GM12865 (cell line): ENCODE data around the gene CCN6.

Source experiments
- DNase-seq: peaks from one replicate; pipeline ENCODE4 v3.0.0; 2010; ENCODE audit warnings: low read depth
- H3K4me3 ChIP-seq: 2 replicates; pipeline ENCODE4 v1.5.1; 2011; ENCODE audit warnings: mild to moderate bottlenecking, low read depth, low read length, control low read depth
- TF ChIP-seq, protein P1 (sequence below): IDR thresholded peaks from 2 replicates; pipeline ENCODE4 v1.5.1; 2011; ENCODE audit warnings: low read length, control low read depth, low read depth, inconsistent platforms; ENCODE audit not compliant: insufficient read depth; ENCODE audit errors: missing control alignments

CCN6 gene

DNA sequence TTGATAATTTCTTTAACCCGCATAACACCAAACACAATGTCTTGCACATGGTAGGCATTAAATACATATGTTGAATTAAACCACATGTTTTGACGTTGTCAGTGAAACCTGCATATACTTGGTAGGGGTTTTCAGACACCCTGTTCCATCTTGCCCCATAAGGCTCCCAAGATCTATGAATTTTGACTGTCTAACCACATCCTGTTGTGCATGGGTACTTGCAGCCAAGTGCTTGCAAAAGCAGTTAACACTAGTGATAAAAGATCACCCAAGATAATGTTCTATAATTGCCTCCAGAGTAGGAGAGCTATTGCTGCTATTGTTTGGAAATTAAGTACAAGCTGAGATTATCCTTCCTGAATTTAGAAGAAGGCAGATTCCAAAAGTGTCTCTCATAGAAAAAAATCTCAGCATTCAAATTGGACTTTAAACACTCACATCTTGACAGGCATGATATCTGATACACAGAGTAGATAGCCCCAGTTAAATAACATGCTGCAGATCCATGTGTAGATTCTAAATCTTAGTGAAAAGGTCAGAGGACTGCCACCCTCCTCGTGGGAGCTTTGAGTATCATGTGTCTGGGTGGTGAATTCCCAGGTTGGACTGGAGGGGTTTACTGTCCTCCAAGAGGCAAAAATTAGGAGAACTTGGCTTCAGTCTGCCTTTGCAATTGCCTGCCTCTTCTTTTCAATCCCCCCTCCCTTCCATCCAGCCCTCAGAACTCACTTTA is 25.8 kb upstream of the CCN6 start:
- DNase-seq: peak; percentile 71
- TF ChIP-seq, protein P1, sequence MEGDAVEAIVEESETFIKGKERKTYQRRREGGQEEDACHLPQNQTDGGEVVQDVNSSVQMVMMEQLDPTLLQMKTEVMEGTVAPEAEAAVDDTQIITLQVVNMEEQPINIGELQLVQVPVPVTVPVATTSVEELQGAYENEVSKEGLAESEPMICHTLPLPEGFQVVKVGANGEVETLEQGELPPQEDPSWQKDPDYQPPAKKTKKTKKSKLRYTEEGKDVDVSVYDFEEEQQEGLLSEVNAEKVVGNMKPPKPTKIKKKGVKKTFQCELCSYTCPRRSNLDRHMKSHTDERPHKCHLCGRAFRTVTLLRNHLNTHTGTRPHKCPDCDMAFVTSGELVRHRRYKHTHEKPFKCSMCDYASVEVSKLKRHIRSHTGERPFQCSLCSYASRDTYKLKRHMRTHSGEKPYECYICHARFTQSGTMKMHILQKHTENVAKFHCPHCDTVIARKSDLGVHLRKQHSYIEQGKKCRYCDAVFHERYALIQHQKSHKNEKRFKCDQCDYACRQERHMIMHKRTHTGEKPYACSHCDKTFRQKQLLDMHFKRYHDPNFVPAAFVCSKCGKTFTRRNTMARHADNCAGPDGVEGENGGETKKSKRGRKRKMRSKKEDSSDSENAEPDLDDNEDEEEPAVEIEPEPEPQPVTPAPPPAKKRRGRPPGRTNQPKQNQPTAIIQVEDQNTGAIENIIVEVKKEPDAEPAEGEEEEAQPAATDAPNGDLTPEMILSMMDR: no peak
- no peak overlapping the region for H3K4me3 ChIP-seq

DNA sequence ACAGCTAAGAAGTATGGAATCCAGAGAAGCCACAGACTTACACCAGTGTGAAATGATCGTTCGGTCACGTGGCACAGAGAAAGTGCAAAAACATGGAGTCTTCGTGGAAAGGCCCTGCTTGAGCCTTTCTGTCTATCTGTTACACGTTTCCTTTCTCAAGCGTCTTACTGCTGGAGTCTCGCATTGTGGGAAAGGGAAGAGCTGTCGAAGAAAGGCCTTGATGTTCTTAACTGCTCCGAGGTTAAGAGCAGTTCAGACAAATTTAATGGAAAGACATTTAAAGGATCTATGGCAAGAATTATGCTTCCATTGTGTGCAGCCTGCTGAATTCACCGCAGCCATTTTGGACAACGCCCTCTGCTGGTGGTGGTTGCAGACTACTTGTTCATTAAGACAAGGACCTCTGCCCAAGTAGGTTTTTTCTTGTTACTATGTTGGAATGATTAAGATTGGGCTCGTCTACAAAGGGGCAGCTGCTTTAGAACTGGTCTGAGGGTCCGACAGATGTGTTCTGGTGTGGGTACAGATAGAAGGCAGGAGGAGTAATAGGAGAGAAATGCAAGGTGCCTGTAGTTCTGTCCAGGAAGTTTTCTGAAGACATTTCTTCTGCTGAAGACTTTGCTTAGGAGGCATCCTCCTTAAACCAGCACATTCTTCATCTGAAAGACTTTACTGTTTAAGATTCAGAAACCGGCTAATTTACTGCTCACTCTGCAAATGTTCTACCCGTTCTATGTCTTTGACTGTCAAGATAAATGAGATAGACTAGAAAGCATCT is 24.7 kb upstream of the CCN6 start:
- TF ChIP-seq, protein P1: peak; percentile 78
- no peak overlapping the region for H3K4me3 ChIP-seq
- DNase-seq: peak; percentile 85

DNA sequence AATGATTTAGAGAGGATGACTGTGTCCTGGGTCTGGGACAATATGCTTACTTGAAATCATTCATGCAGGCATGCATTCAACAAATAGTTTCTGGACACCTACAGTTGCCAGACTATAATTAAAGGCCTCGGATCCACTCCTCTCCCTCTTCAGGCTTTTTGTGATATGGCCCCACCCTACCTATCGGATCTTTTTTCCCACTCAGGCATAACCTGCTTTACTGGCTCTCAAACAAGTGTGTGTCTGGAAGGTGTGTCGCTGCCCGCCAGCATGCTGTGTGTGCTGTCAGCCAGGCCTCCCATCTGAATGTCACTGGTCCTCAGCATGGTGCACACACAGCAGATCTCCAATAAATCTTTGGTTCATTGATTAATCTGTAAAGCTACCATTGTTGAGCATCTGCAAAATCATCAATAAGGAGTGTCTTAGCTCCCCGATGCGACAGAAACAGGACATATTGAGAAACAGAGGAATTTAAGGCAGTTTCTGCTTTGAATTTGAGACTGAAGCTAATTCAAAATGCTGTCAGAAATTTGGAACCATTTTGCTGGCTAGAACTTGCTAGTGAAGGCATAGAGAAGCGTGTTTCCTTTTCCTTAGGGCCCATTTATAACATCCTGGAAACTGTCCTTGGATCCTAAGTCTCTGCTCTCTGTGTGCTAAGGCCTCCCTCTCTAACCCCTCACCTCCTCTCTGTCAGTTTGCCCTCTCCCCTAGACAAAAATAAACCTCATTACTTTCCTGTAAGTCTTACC is 23.5 kb upstream of the CCN6 start:
- H3K4me3 ChIP-seq: no peak overlapping the region
- no peak for DNase-seq
- TF ChIP-seq, protein P1: no peak

DNA sequence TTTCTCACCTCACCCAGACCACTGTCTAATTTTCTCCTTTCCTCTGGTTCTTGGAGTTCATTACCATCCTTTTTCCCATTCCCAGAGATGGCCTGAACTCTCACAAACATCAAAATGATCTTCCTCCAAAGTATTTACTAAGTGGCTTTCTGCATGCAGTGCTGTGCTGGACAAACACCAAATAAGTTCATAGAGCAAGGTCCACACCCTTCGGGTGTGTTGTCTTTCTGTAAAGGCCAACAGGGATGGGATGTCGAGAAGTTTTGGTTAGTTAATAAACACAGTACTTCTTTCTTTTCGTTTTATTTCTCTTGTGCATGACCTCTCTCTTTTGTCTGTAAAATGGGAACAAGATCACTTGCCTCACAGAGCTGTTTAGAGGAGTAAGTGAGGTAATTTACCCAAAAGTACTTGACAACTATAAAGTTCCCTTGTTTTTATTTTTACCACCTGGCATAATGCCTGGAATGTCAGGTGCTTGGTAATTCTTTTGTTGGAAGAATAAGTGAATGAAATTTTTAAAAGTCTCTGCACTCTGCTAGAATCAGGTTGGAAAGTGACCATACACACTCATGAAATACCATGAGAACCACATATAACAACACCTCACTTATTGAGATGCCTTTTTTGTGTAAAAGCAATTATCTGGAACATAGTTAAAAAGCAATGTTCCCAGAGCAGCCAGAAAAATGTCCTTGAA is 22.8 kb upstream of the CCN6 start:
- no peak overlapping the region for H3K4me3 ChIP-seq
- no peak for DNase-seq
- TF ChIP-seq, protein P1: no peak

DNA sequence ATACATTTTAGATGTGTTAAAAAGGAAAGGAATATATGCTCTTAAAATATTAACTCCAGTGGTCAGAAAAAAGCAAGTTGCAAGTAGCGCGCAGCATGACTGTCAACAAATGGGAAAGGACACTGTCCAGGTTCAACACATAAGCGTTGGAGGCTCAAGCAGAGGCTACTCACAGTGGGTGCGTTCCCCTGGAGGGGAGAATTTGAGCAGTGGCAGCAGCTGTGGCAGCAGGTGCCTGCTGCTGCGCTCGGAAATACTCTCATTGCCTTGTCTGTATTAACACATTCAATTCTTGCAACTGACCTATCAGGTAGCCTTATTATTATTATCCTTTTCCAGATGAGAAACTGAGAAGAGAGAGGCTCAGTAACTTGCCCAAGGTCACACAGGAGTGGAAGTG is 21.9 kb upstream of the CCN6 start:
- DNase-seq: no peak
- TF ChIP-seq, protein P1: no peak
- H3K4me3 ChIP-seq: no peak overlapping the region

DNA sequence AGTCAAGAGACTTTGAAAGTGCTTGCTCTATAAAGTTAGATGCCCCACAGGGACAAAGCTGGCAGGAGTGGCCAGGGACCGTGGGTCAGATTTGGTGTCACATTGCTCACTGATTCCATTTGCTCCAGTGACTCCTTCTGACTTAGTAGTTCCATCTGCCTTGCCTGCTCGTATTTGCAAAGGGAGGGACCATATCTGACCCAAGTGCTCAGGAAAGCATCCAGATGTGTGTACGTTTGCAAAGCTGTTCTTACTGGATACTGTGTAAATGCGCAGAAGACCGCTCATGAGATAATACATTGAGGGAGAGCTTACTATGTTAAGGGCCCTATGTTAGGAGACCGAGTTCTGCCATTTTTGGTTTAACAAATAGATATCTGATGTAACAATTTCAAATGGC is 21.2 kb upstream of the CCN6 start:
- no peak overlapping the region for H3K4me3 ChIP-seq
- no peak for DNase-seq
- TF ChIP-seq, protein P1: no peak
